Tibial nerve (tissue), 4 donors: Measurements from ENCODE around the gene RFPL2. TPM values are rescaled to one million over a fixed set of nuclear protein-coding genes. Genes with fewer than 3 reads are reported as not detected.
A peak's percentile ranks its signal among the peaks of the same experiment; 100 is the strongest.

ENCODE experiments used
- DNase-seq, 2 donors: peaks; one replicate each; pipeline ENCODE4 v3.0.0-alpha.2; 2019; ENCODE audit warnings: low spot score in 2 of 2
- H3K27ac ChIP-seq, 4 donors: fragments of 200-600 bp; sonication (generic) in 3 of 4; one replicate each; pipeline ENCODE4 v1.5.1; 2017 to 2019; ENCODE audit warnings: mild to moderate bottlenecking in 1 of 4
- H3K27me3 ChIP-seq, 2 donors: fragments of 200-600 bp; sonication (generic) in 1 of 2; one replicate each; pipeline versions ENCODE4 v1.5.1 to v1.6.0; 2017 to 2019
- H3K36me3 ChIP-seq, 3 donors: fragments of 200-600 bp; sonication (generic); one replicate each; pipeline ENCODE4 v1.5.1; 2018 to 2019
- H3K4me1 ChIP-seq, 4 donors: fragments of 200-600 bp; sonication (generic) in 3 of 4; one replicate each; pipeline ENCODE4 v1.5.1; 2017 to 2019
- H3K4me3 ChIP-seq, 4 donors: fragments of 200-600 bp; sonication (generic) in 3 of 4; one replicate each; pipeline ENCODE4 v1.5.1; 2017 to 2019; ENCODE audit warnings: mild to moderate bottlenecking in 1 of 4, moderate library complexity in 1 of 4
- H3K9me3 ChIP-seq, 4 donors: fragments of 200-600 bp; sonication (generic) in 3 of 4; one replicate each; pipeline ENCODE4 v1.5.1; 2017 to 2019
- CTCF ChIP-seq, 5 experiments: fragments of 200-600 bp in 3 of 5; fragments of 450-650 bp in 2 of 5; sonication (generic) in 3 of 5; IDR thresholded peaks; one replicate each; pipeline ENCODE4 v1.5.1; 2016 to 2019; ENCODE audit warnings: antibody characterized with exemption in 5 of 5, mild to moderate bottlenecking in 3 of 5, moderate library complexity in 2 of 5
- EP300 ChIP-seq, 2 donors: sonication (generic); formaldehyde crosslinking; IDR thresholded peaks; one replicate each; pipeline ENCODE4 v1.6.1; 2017; ENCODE audit warnings: antibody characterized with exemption in 2 of 2, mild to moderate bottlenecking in 1 of 2
- POLR2A ChIP-seq, 2 donors: fragments of 450-650 bp; IDR thresholded peaks; one replicate each; pipeline ENCODE4 v1.6.1; 2017; ENCODE audit warnings: antibody characterized with exemption in 2 of 2, mild to moderate bottlenecking in 2 of 2, moderate library complexity in 2 of 2
- WGBS, 2 donors: methylation state at CpG; one replicate each; pipeline ENCODE4 v1.1.5; 2018; 5-methylcytosine and 5-hydroxymethylcytosine counted together
- total RNA-seq, 4 donors: library from RNA; depleted of rRNA; stranded (reverse); fragments of >200 nt; gene quantifications; one replicate each; pipeline ENCODE4 v1.1.0, GENCODE V29; 2016

RFPL2 gene
- total RNA-seq, 4 donors from 2014 or later: not detected

GRCh38 chr22:32206774-32207758, 2.2 kb upstream of the RFPL2 start:
- no peak overlapping the region for H3K27ac ChIP-seq
- no peaks in the 10 kb centered on the region for H3K9me3 ChIP-seq
- 77 to 81% methylated on average over 14 to 19 of the region's 22 CpGs for WGBS, 2 donors

GRCh38 chr22:32205974-32206773, 1.3 kb upstream of the RFPL2 start:
- 86 to 93% methylated on average over 20 to 26 of the region's 30 CpGs for WGBS, 2 donors

More at GRCh38 chr22:32206774-32207758, 2.2 kb upstream of the RFPL2 start:
- DNase-seq: no peak
- H3K27me3 ChIP-seq: peaks cover 0 to 26% of the 10 kb centered on the region in 2 donors
- TF ChIP-seq POLR2A (IDR thresholded peaks at IDR 0.05): no peak
- peak in 3 of 5 experiments; percentile 25 to 34 (median 32) for TF ChIP-seq CTCF (IDR thresholded peaks at IDR 0.05)
- H3K4me1 ChIP-seq: peaks cover 0 to 21% (median 0%) of the 10 kb centered on the region in 4 donors
- no peak overlapping the region for H3K4me3 ChIP-seq
- H3K36me3 ChIP-seq: no peaks in the 10 kb centered on the region

GRCh38 chr22:32204040-32204855, 625 bp downstream of the RFPL2 start:
- no peak for TF ChIP-seq POLR2A (IDR thresholded peaks at IDR 0.05)
- Histone ChIP-seq H3K27ac (no peak overlapping the region), H3K4me1 (peaks cover 0 to 21% (median 0%) of the 10 kb centered on the region in 4 donors), H3K4me3 (peak overlapping the region in 1 of 4 donors; percentile 15), H3K36me3 (no peaks in the 10 kb centered on the region), H3K27me3 (peaks cover 0 to 34% of the 10 kb centered on the region in 2 donors), H3K9me3 (no peaks in the 10 kb centered on the region)
- 55 to 75% methylated on average over 35 to 37 of the region's 42 CpGs for WGBS, 2 donors
- no peak for DNase-seq

More at GRCh38 chr22:32205974-32206773, 1.3 kb upstream of the RFPL2 start:
- H3K4me1 ChIP-seq: peaks cover 0 to 21% (median 0%) of the 10 kb centered on the region in 4 donors
- DNase-seq: no peak
- H3K27me3 ChIP-seq: peaks cover 0 to 34% of the 10 kb centered on the region in 2 donors
- no peak overlapping the region for H3K27ac ChIP-seq
- H3K36me3 ChIP-seq: no peaks in the 10 kb centered on the region
- no peaks in the 10 kb centered on the region for H3K9me3 ChIP-seq
- no peak overlapping the region for H3K4me3 ChIP-seq
- TF ChIP-seq POLR2A (IDR thresholded peaks at IDR 0.05) (no peak), EP300 (IDR thresholded peaks at IDR 0.05) (no peak), CTCF (IDR thresholded peaks at IDR 0.05) (no peak)

GRCh38 chr22:32203181-32204039, 1.5 kb downstream of the RFPL2 start:
- no peaks in the 10 kb centered on the region for H3K36me3 ChIP-seq
- no peak overlapping the region for H3K27ac ChIP-seq
- H3K4me3 ChIP-seq: no peak overlapping the region
- H3K4me1 ChIP-seq: peaks cover 0 to 21% (median 0%) of the 10 kb centered on the region in 4 donors
- H3K9me3 ChIP-seq: no peaks in the 10 kb centered on the region
- 27 to 40% methylated on average over 44 to 49 of the region's 53 CpGs for WGBS, 2 donors
- TF ChIP-seq POLR2A (IDR thresholded peaks at IDR 0.05) (no peak), CTCF (IDR thresholded peaks at IDR 0.05) (no peak), EP300 (IDR thresholded peaks at IDR 0.05) (no peak)
- no peak for DNase-seq
- H3K27me3 ChIP-seq: peaks cover 0 to 40% of the 10 kb centered on the region in 2 donors
